GM19025 (cell line): ENCODE results near the gene TINAGL1.

Experiments used
- ATAC-seq: cut with Tn5 transposase; IDR thresholded peaks from one replicate; pipeline ENCODE4 v1.9.1; 2021; ENCODE audit warnings: mild to moderate bottlenecking, low read depth, moderate library complexity; ENCODE audit not compliant: unreplicated experiment

The TINAGL1 gene, protein sequence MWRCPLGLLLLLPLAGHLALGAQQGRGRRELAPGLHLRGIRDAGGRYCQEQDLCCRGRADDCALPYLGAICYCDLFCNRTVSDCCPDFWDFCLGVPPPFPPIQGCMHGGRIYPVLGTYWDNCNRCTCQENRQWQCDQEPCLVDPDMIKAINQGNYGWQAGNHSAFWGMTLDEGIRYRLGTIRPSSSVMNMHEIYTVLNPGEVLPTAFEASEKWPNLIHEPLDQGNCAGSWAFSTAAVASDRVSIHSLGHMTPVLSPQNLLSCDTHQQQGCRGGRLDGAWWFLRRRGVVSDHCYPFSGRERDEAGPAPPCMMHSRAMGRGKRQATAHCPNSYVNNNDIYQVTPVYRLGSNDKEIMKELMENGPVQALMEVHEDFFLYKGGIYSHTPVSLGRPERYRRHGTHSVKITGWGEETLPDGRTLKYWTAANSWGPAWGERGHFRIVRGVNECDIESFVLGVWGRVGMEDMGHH

DNA sequence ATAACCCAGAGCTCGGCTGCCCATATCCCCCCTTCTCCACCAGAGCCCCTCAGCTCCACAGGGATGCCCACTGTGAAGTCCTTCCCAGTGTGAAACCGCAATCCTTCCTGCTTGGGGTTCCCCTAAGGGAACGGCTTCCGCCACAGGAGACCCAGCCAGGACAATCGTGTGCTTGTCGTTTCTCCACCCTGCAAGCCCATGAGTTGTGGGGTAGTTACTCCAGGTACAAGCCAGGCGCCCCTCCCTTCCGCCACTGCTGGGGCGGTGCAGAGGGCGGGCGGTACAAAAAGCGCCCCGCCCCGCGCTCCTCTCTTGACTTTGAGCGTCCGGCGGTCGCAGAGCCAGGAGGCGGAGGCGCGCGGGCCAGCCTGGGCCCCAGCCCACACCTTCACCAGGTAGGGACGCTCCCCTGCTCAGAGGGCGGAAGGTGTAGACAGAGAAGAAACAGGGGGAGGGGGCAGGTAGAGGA lies at the start of gene TINAGL1:
Gene TINAGL1, plus strand, starts transcription at position 315 of the 469 bp plus-strand sequence. CDS start 634 bp downstream, outside the sequence.
- no peak for ATAC-seq

DNA sequence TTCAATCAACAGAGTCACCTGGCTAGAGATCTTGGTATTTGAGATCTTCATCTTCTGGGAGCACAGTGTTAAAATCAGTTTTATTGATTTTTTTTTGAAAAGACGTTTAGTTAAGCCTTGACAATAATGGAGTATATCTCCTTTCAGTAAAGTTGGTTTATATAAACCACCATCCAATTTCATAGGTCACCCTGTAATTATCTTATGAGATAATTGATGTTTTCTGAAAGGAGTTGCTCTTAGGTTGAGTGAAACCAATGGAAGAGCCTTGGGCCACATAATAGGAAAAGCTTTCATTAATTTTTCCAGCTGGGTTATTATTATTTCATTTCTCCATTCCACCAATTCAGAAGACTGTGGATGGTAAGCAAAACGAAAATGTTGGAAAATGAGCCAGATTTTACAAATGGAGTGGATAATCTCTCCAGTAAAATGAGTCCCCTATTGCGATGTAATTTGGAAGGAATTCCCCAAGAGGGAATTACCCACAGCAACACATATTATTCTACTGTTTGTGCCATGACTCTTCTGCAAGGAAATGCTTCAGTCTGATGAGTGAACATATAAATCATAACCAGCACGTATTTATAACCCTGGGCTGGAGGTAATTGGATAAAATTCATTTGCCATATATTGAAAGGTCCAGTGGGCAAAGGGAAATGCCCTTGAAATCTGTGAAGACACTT lies 46.2 kb upstream of the TINAGL1 start:
- ATAC-seq = no peak

DNA sequence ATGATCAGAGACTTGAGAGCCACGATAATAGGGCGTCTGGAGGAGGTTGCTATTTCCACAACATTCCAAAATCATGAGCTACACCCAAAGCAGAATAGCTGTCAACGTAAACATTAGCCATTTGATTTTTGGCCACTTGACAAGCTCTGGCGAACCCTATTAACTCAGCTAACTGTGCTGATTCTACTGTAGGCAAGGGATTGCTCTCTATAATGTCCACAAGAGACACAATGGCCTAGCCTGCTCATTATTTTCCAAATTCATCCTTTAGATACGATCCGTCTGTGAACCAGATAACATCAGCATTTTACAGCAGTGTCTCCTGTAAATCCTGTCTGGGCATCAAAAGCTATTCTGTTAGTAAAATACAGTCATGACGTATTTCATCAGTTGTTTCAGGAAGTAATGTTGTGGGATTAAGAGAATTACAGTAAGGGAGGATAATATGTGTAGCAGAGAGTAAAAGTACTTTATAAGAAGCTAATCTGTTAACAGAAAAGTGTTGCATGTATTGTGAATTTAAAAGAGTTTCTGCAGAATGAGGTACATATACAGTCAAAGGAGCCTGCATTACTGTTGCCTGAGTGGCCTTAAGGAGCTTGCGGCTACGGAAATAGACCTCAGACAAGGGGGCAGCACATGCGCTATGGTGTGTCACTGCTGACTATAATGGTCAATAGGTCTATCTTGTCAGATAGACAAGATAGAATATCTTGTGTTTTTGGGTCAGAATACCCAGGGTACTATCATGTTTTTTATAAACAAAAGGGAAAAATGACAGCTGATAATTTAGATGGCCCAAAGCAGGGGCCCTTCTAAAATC lies 44.9 kb upstream of the TINAGL1 start:
- no peak for ATAC-seq

DNA sequence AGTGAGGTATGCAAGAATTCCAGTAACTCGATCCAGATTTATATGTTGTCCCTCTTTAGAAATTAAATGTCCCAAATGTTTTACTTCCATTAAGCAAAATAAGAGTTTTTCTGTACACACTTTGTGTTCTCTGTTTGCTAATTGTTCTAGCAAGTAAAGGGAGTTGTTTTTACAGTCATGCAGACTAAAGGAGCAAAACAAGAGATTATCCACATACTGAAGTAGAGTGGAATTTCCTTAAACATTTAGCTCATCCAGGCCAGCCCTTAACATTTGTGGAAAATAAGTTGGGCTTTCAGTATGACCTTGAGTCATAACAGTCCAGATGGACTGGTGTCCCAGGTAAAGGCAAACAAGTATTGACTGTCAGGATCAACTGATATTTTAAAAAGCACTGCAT lies 44.1 kb upstream of the TINAGL1 start:
- ATAC-seq = no peak

DNA sequence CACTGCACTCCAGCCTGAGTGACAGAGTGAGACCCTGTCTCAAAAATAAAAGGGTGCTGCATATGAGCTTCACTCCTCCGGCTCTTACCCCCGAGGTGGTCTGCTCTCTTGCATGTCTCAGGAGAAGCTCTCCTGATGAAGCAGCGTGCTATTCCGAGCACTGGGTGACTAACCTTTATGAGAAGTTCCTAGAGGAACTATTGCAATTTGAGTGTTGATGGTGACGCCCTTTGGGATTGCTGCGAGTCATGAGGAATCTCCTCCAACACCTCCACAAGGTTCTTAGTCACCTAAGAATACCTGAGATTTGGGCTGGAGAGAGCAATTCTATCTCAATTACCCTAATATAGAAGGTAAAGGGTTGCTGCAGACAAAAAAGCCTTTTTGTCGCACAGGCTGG lies 40.8 kb upstream of the TINAGL1 start:
- no peak for ATAC-seq

DNA sequence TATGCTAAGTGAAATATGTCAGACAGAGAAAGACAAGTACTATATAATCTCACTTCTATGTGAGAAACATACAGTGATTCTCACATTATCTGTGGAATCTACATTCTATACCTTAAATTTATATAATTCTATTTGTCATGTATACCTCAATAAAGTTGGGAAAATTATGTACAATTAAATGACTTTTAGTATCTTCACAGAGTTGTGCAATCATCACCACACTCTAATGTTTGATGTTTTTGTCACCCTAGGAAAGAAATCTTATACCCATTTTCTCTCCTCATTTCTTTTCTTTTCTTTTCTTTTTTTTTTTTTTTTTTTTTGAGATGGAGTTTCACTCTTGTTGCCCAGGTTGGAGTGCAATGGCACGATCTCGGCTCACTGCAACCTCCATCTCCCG lies 37.0 kb upstream of the TINAGL1 start:
- no peak for ATAC-seq

DNA sequence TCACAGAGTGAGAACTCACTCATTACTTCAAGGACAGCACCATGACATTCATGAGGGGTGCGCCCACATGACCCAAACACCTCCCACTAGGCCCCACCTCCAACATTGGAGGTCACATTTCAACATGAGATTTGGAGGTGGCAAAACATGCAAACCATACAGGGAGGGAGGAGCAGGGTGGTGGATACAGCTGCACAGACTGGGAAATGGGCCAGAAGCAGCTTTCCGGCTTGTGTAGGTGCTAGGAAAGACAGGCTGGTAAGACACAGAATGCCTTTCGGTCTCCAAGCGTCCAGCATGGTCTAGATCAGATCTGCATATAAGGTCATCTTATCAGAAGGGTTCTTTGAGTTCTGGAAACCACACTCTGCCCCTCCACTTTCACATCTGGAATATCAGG lies 35.1 kb upstream of the TINAGL1 start:
- no peak for ATAC-seq

DNA sequence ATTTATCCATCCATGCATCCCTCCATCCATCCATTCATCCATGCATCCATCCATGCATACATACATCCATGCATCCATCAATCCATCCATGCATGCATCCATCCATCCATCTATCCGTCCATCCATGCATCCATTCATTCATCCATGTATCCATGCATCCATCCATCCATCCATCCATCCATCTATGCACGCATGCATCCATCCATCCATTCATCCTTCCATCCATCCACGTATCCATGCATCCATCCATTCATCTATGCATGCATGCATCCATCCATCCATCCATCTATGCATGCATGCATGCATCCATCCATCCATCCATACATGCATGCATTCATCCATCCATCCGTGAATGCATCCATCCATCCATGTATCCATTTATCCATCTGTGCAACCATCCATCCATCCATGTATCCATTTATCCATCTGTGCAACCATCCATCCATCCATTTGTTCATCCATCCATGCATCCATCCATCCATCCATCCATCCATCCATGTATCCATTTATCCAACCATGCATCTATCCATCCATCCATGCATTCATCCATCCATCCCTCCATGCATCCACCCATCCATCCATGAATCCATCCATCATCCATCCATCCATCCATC lies 30.3 kb upstream of the TINAGL1 start:
- no peak for ATAC-seq

DNA sequence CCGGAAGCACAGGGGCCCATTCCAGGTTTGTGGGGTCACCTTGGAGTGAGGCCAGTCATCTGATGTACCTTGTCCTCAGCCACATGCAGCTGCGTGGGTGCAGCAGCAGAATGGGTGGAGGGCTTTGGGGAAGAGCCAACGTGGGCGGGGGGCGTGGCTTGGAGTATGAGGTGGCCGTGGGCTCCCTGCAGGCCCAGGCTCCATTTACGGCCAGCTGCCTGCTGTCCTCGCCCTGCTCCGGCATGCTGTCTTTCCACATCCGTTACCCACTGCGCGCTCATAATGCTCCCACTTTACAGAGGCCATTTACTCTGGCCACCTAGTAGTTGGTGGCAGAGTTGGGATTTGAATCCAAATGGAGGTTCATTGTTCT lies 27.8 kb upstream of the TINAGL1 start:
- no peak for ATAC-seq

DNA sequence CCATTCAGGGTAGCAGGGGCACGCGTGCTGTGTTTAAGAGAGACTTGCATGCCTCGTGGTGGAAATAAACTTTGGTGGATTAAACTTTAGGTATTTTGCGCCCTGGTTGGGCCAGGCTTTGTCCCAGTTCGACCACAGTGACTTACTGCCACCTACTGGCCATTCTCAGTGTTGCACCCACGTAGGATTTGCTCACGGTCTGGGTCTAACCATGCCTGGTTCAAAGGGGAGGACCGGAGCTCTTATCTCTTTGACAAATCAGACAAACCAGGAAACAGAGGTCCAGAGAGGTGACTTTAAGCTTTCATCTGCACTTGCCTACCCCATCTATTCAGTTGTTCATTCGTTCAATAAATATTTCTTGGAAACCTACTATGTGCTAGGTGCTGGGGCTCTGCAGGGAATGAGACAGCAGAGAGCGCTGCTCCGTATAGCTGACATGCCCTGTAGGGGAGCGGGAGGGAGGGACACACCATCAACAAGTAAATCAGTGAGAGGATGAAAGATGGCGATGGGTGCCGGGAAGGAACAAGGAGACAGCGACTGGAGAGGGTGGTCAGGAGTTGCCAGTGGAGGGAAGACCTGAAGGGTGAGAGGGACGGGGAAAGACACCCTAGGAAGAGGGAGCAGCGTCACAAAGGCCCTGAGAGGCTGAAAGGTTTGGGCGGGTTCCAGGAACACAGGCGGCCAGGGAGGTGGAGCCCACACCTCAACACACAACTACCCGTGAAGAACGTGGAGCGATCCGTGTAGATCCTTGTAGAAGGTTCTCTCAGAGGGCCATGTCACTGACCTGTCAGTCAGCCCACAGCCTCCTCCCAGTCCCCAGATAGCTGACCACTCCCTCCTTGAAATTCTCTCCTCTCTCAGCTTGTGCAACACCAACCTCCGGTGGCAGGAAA lies 27.2 kb upstream of the TINAGL1 start:
- ATAC-seq = peak; percentile 66

DNA sequence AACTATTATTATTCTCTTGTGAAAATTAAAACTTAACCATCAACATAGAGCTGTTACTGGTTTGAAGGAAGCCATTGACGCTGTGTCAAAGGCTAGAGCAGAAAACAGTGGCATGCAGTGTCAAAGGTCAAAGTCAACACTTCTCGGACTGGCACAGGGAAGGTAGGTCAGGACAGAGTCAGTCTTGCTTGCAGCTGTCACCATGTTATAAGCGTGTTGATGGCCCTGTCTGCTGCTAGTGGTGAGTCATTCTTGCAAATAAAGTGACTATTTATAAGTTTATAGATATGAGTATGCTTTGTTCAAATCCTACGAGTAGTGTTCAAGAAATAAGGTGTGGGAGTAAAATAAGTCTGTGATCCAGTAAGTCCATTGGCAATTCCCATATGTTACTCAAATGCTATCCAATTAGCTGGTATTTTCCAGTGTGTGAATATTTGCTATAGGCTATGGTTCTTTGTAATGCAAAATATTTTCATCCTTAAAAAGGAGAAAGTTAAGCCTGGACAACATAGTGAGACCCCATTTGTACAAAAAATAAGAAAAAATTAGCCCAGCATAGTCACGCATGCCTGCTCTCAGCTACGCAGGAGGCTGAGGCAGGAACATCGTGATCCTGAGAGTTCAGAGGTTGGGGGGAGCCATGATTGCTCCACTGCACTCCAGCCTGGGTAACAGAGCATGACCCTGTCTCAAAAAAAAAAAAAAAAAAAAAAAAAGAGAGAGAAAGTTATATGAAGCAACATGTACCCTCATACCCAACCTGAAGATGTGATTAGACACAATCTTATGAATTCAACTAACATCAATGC lies 26.3 kb upstream of the TINAGL1 start:
- ATAC-seq = peak; percentile 56

DNA sequence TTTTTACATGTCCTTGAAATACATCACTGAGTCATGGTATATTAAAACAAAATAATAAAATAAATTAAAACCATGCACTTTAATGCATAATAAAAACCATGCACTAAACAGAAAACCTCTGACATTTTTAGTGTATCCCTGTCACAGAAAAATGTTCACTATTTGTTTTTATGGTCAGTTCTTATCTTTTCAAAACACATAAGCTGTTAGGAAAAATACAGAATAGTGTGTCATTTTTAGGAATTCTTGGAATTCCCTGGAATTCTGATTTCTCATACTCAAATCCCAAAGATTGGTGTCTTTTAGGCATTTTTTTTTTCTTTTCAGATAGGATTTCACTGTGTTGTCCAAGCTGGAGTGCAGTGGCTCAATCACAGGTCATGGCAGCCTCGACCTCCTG lies 25.1 kb upstream of the TINAGL1 start:
- ATAC-seq = no peak

DNA sequence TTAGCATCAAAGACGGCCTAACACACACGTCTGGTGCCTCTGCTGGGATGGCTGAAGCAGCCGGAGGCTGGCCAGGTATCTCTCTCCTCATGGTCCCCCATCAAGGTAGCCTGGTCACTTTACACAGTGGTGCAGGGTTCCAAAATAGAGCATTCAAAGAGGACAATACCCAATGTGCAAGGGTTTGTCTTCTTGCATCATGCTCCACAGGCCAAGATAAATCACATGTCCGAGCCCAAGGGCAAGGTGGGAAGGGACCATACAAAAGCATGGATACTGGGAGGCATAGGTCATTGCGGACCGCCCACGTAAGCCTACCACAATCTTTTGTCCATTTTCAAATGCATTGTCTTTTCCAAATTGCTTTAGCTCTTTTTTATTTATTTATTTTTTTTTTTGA lies 23.8 kb upstream of the TINAGL1 start:
- ATAC-seq = no peak

DNA sequence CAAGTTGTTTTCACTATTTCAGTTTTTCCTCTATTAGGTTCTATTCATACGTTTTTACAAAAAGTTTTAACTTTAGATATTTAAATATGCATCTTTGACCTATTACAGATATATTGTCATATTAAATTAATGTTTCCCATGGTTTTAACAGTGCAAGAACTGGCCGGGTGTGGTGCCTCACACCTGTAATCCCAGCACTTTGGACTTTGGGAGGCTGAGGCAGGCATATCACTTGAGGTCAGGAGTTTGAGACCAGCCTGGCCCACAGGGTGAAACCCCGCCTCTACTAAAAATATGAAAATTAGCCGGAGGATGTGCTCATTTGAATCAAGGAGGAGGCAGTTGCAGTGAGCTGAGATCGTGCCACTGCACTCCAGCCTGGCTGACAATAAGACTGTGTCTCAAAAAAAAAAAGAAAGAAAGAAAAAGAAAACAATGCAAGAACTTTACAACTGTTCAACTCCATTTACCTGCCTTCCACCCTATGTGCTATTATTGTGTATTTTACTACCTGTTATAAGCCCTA lies 19.8 kb upstream of the TINAGL1 start:
- ATAC-seq = no peak

DNA sequence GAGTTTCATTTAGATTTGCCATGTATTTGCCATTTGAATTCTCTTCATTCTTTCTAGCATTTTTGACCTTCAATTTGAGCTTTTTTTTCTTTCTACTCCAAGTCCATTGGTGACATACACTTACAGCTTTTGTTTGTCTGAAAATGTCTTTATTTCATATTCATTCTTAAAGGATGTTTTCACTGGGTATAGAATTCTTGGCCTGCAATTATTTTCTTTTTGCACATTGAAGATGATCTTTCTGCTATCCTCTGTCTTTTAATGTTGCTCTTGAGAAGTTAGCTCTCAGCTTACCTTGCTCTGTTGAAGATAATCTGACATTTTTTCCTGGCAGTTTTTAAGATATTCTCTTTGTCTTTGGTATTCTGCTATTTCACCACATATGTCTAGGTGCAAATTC lies 16.6 kb upstream of the TINAGL1 start:
- ATAC-seq = no peak

DNA sequence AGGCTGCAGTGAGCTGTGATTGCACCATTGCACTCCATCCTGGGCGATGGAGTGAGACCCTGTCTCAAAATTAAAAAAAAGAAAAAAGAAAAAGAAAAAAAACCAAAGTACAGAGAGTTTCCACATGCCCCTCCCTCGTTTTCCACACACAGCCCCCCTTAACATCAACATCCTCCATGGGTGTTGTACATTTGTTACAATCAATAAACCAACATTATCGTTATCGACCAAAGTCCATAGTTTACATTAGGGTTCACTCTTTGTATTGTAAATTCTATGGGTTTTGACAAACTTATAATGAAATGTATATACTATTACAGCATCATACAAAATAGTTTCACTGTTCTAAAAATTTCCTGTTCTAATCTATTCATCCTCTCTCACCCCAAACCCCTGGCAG lies 15.9 kb upstream of the TINAGL1 start:
- no peak for ATAC-seq

DNA sequence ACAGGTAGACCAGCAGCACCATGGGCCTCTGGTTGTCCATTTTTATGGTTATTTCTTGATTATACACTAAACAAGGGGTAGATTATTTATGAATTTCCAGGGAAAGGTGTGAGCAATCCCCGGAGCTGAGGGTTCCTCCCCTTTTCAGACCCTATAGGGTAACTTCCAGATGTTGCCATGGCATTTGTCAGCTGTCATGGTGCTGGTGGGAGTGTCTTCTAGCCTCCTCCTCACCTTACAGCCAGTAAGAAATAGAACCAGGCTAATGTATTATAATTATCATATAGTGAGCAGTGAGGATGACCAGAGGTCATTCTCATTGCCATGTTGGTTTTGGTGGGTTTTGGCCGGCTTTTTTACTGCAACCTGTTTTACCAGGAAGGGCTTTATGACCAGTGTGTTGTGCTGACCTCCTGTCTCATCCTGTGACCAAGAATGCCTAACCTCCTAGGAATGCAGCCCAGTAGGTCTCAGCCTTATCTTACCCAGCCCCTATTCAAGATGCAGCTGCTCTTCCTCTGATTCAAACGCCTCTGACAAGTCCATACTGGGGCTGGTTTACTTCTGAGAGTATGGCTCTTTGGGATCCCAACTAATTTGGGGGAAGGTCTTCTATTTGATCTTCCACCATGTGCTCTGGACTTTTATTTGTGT lies 13.5 kb upstream of the TINAGL1 start:
- no peak for ATAC-seq

DNA sequence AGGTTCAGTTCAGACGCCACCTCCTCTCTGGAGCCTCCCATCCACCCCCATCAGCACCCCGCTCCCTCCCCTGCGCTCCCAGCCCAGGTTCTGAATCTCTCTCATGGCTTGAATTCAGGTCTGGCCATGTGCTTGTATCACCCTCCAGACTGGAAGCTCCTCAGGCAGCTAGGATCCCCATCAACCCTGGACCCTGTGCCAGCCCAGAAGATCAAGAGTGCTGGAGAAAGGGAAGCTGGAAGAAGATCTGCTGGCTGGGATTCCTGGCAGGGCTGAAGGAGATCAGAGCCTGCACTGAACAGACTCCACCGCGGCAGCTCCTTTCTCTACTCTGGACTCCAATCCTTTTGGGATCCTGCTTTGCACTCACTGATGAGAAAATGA lies 11.7 kb upstream of the TINAGL1 start:
- ATAC-seq = no peak
